HEK293 (cell line): ENCODE data around the gene LRIF1.

Source experiments
- EGR2 ChIP-seq: fragments of 450-650 bp; formaldehyde crosslinking; IDR thresholded peaks from 2 replicates; pipeline ENCODE4 v1.5.1; 2016; ENCODE audit warnings: low read depth, missing biosample characterization, missing genetic modification characterization
- GLIS2 ChIP-seq: fragments of 450-650 bp; formaldehyde crosslinking; IDR thresholded peaks from 2 replicates; pipeline ENCODE4 v1.5.1; 2016; ENCODE audit warnings: missing biosample characterization, missing genetic modification characterization
- HOXC10 ChIP-seq: sonication (generic); formaldehyde crosslinking; IDR thresholded peaks from 2 replicates; pipeline ENCODE4 v1.8.1; 2023; ENCODE audit warnings: mild to moderate bottlenecking, missing genetic modification reagents
- PATZ1 ChIP-seq: fragments of 450-650 bp; formaldehyde crosslinking; IDR thresholded peaks from 2 replicates; pipeline ENCODE4 v1.5.1; 2016; ENCODE audit warnings: missing biosample characterization, missing genetic modification characterization
- TCF7L2 ChIP-seq: IDR thresholded peaks from 2 replicates; pipeline ENCODE4 v1.6.1; 2011; ENCODE audit warnings: low read depth, mild to moderate bottlenecking, inconsistent platforms, low read length, moderate library complexity, borderline replicate concordance
- ZBTB1 ChIP-seq: fragments of 450-650 bp; formaldehyde crosslinking; IDR thresholded peaks from 2 replicates; pipeline ENCODE4 v1.5.1; 2016; ENCODE audit warnings: missing biosample characterization, missing genetic modification characterization
- ZBTB17 ChIP-seq: fragments of 450-650 bp; formaldehyde crosslinking; IDR thresholded peaks from 2 replicates; pipeline ENCODE4 v1.5.1; 2016; ENCODE audit warnings: missing biosample characterization, missing genetic modification characterization
- ZIC2 ChIP-seq: fragments of 450-650 bp; formaldehyde crosslinking; IDR thresholded peaks from 2 replicates; pipeline ENCODE4 v1.5.1; 2016; ENCODE audit warnings: missing biosample characterization, missing genetic modification characterization
- ZNF138 ChIP-seq: fragments of 450-650 bp; formaldehyde crosslinking; IDR thresholded peaks from 2 replicates; pipeline ENCODE4 v1.5.1; 2016; ENCODE audit warnings: missing biosample characterization, missing genetic modification characterization, borderline replicate concordance
- ZNF169 ChIP-seq: fragments of 450-650 bp; formaldehyde crosslinking; IDR thresholded peaks from 2 replicates; pipeline ENCODE4 v1.5.1; 2016; ENCODE audit warnings: missing biosample characterization, missing genetic modification characterization
- ZNF175 ChIP-seq: fragments of 450-650 bp; formaldehyde crosslinking; IDR thresholded peaks from 2 replicates; pipeline ENCODE4 v1.5.1; 2016; ENCODE audit warnings: missing biosample characterization, missing genetic modification characterization
- ZNF2 ChIP-seq: fragments of 450-650 bp; formaldehyde crosslinking; IDR thresholded peaks from 2 replicates; pipeline ENCODE4 v1.5.1; 2016; ENCODE audit warnings: missing biosample characterization, missing genetic modification characterization
- ZNF23 ChIP-seq: fragments of 450-650 bp; formaldehyde crosslinking; IDR thresholded peaks from 2 replicates; pipeline ENCODE4 v1.5.1; 2016; ENCODE audit warnings: missing biosample characterization, missing genetic modification characterization, borderline replicate concordance
- ZNF239 ChIP-seq: fragments of 450-650 bp; formaldehyde crosslinking; IDR thresholded peaks from 2 replicates; pipeline ENCODE4 v1.5.1; 2016; ENCODE audit warnings: missing biosample characterization, missing genetic modification characterization
- ZNF24 ChIP-seq: fragments of 450-650 bp; formaldehyde crosslinking; IDR thresholded peaks from 2 replicates; pipeline ENCODE4 v1.5.1; 2016; ENCODE audit warnings: missing biosample characterization, missing genetic modification characterization
- ZNF248 ChIP-seq: fragments of 450-650 bp; formaldehyde crosslinking; IDR thresholded peaks from 2 replicates; pipeline ENCODE4 v1.5.1; 2017; ENCODE audit warnings: missing biosample characterization, missing genetic modification characterization
- ZNF280C ChIP-seq: fragments of 450-650 bp; formaldehyde crosslinking; IDR thresholded peaks from 2 replicates; pipeline ENCODE4 v1.5.1; 2016; ENCODE audit warnings: missing biosample characterization, missing genetic modification characterization
- ZNF280D ChIP-seq: fragments of 450-650 bp; formaldehyde crosslinking; IDR thresholded peaks from 2 replicates; pipeline ENCODE4 v1.5.1; 2016; ENCODE audit warnings: missing biosample characterization, missing genetic modification characterization
- ZNF324 ChIP-seq: fragments of 450-650 bp; formaldehyde crosslinking; IDR thresholded peaks from 2 replicates; pipeline ENCODE4 v1.5.1; 2016; ENCODE audit warnings: missing biosample characterization, missing genetic modification characterization
- ZNF473 ChIP-seq: fragments of 450-650 bp; formaldehyde crosslinking; IDR thresholded peaks from 2 replicates; pipeline ENCODE4 v1.5.1; 2017; ENCODE audit warnings: missing biosample characterization, missing genetic modification characterization
- ZNF521 ChIP-seq: fragments of 450-650 bp; formaldehyde crosslinking; IDR thresholded peaks from 2 replicates; pipeline ENCODE4 v1.5.1; 2017; ENCODE audit warnings: missing biosample characterization, mild to moderate bottlenecking, missing genetic modification characterization
- ZNF555 ChIP-seq: fragments of 450-650 bp; formaldehyde crosslinking; conservative IDR thresholded peaks from 2 replicates; pipeline ENCODE4 v1.5.1; 2017; ENCODE audit warnings: missing biosample characterization, mild to moderate bottlenecking, missing genetic modification characterization, inconsistent platforms
- ZNF561 ChIP-seq: fragments of 450-650 bp; IDR thresholded peaks from 2 replicates; pipeline ENCODE4 v1.5.1; 2018; ENCODE audit warnings: missing biosample characterization, missing genetic modification characterization, borderline replicate concordance
- ZNF596 ChIP-seq: fragments of 450-650 bp; IDR thresholded peaks from 2 replicates; pipeline ENCODE4 v1.5.0; 2018; ENCODE audit warnings: missing biosample characterization, mild to moderate bottlenecking, missing genetic modification characterization, moderate library complexity
- ZNF747 ChIP-seq: fragments of 450-650 bp; formaldehyde crosslinking; IDR thresholded peaks from 2 replicates; pipeline ENCODE4 v1.5.1; 2016; ENCODE audit warnings: missing biosample characterization, missing genetic modification characterization
- ZSCAN30 ChIP-seq: fragments of 450-650 bp; IDR thresholded peaks from 2 replicates; pipeline ENCODE4 v1.5.1; 2018; ENCODE audit warnings: missing biosample characterization, mild to moderate bottlenecking, missing genetic modification characterization, moderate library complexity
- ZSCAN5A ChIP-seq: fragments of 450-650 bp; formaldehyde crosslinking; IDR thresholded peaks from 2 replicates; pipeline ENCODE4 v1.5.1; 2016; ENCODE audit warnings: missing biosample characterization, missing genetic modification characterization

LRIF1 gene

GRCh38 chr1:110962892-110963690, 631 bp downstream of the LRIF1 start (continued):
- TF ChIP-seq ZNF175 (tag by site-specific recombination), result no peak
- no peak for TF ChIP-seq ZNF239 (tag by site-specific recombination)
- TF ChIP-seq ZNF596 (tag by site-specific recombination), result no peak
- no peak for TF ChIP-seq ZNF23 (tag by site-specific recombination)
- TF ChIP-seq ZSCAN5A (tag by site-specific recombination), result no peak
- no peak for TF ChIP-seq ZNF555 (tag by site-specific recombination)
- no peak for TF ChIP-seq ZNF138 (tag by site-specific recombination)
- no peak for TF ChIP-seq ZNF248
- no peak for TF ChIP-seq HOXC10 (CRISPR knock-in tag)
- TF ChIP-seq ZNF169 (tag by site-specific recombination), result no peak
- no peak for TF ChIP-seq ZNF2 (tag by site-specific recombination)
- TF ChIP-seq EGR2, result no peak
- TF ChIP-seq ZSCAN30 (tag by site-specific recombination), result 0 out of 2 replicates have a peak, but pooled peaks have one; percentile 24
- TF ChIP-seq TCF7L2, result no peak
- TF ChIP-seq ZNF561 (tag by site-specific recombination), result 0 out of 2 replicates have a peak, but pooled peaks have one; percentile 27
- no peak for TF ChIP-seq ZNF473 (tag by site-specific recombination)
- no peak for TF ChIP-seq PATZ1 (tag by site-specific recombination)
- TF ChIP-seq ZNF280C (tag by site-specific recombination), result no peak
- TF ChIP-seq ZNF24 (tag by site-specific recombination), result peak; percentile 60; the same call in 1 of the 2 replicates
- TF ChIP-seq ZBTB17 (tag by site-specific recombination), result no peak
- TF ChIP-seq ZNF747, result no peak
- no peak for TF ChIP-seq ZNF324
- no peak for TF ChIP-seq ZBTB1 (tag by site-specific recombination)
- no peak for TF ChIP-seq ZNF521
- TF ChIP-seq ZIC2, result peak; percentile 84
- peak; percentile 81; the same call in 1 of the 2 replicates for TF ChIP-seq ZNF280D
- TF ChIP-seq GLIS2 (tag by site-specific recombination), result no peak
